Pancreas (tissue), 10 donors: ENCODE measurements around the gene IL7R. TPM values are rescaled to one million over a fixed set of nuclear protein-coding genes. Genes with fewer than 3 reads are reported as not detected.

Source experiments
- ATAC-seq, 4 donors: fragments of 200-7000 bp; cut with Tn5 transposase; one replicate each; pipeline versions ENCODE4 v1.8.0 to v1.9.1; 2020; ENCODE audit warnings: mild to moderate bottlenecking in 4 of 4, moderate library complexity in 4 of 4
- DNase-seq, 6 donors: peaks; one replicate each; pipeline ENCODE4 v3.0.0-alpha.2; 2020
- FAIRE-seq: peaks from 2 replicates; lab custom pipeline; 2012; peaks lifted over from hg19 to GRCh38; lab: Jason Lieb, UNC
- H3K27ac ChIP-seq, 4 donors: fragments of 200-600 bp; sonication (generic); 1 replicate in 3 of 4; 2 replicates in 1 of 4; pipeline versions ENCODE4 v1.5.0 to v1.8.0; 2020
- H3K27me3 ChIP-seq, 4 donors: fragments of 200-600 bp; one replicate each; pipeline ENCODE4 v1.8.0; 2021
- H3K36me3 ChIP-seq, 3 donors: fragments of 200-600 bp; sonication (generic) in 1 of 3; one replicate each; pipeline versions ENCODE4 v1.5.0 to v1.8.0; 2020 to 2021
- H3K4me1 ChIP-seq, 3 donors: fragments of 200-600 bp; one replicate each; pipeline ENCODE4 v1.8.0; 2021
- H3K4me3 ChIP-seq, 4 donors: fragments of 200-600 bp; sonication (generic) in 2 of 4; one replicate each; pipeline versions ENCODE4 v1.5.0 to v1.8.0; 2020 to 2021
- H3K9me3 ChIP-seq, 4 donors: fragments of 200-600 bp; one replicate each; pipeline ENCODE4 v1.8.0; 2021
- WGBS, 2 donors: extraction: QIAGEN DNeasy Blood & Tissue Kit; methylation state at CpG; one replicate each; pipeline ENCODE4 v1.1.7; 2013; 5-methylcytosine and 5-hydroxymethylcytosine counted together
- intact Hi-C, 3 donors: fragments of 100-400 bp; cut with DNase I; formaldehyde crosslinking; loops; one replicate each; pipeline versions ENCODE4 v1.11.1 to v1.14.2; 2022
- polyA plus RNA-seq, 2 donors: library from polyadenylated mRNA; stranded (reverse); fragments of 200-250 nt; gene quantifications; one replicate each; pipeline ENCODE4 v1.2.3, GENCODE V29; 2013
- total RNA-seq, 6 donors: library from RNA; stranded (reverse); fragmentation: NEBNext Ultra II Directional in 4 of 6; extraction: Animal tissue kit (Norgen Biotek cat#: 25700) in 4 of 6; gene quantifications; one replicate each; pipeline versions ENCODE4 v1.2.1 to v1.2.4, GENCODE V29; 2021 to 2023
- TF ChIP-seq, protein P1 (sequence below), 4 donors: fragments of 200-600 bp; sonication (generic) in 3 of 4; IDR thresholded peaks; one replicate each; pipeline versions ENCODE4 v1.5.0 to v1.8.0; 2021; ENCODE audit warnings: antibody characterized with exemption in 4 of 4
- donor health status: healthy with polysubstance abuse.
- donor health status: DM: no; HTN: no; CAD: no; lungs with moderate emphysema.
- donor health status: DM: no; HTN: no; CAD: no.
- donor health status: control.
- donor health status: control.
- donor health status: Bipolar disorder and iron deficiency.
- donor health status: DM: yes; HTN: yes; CAD: no.
- donor health status: DM: no; HTN: no; CAD: no.
- donor health status: DM: no; HTN: no; CAD: no.
- donor health status: DM: yes; HTN: yes; CAD: no.

IL7R gene
- total and polyA plus RNA-seq, 8 donors: 0.04 to 3.9 (median 1.3) TPM

DNA sequence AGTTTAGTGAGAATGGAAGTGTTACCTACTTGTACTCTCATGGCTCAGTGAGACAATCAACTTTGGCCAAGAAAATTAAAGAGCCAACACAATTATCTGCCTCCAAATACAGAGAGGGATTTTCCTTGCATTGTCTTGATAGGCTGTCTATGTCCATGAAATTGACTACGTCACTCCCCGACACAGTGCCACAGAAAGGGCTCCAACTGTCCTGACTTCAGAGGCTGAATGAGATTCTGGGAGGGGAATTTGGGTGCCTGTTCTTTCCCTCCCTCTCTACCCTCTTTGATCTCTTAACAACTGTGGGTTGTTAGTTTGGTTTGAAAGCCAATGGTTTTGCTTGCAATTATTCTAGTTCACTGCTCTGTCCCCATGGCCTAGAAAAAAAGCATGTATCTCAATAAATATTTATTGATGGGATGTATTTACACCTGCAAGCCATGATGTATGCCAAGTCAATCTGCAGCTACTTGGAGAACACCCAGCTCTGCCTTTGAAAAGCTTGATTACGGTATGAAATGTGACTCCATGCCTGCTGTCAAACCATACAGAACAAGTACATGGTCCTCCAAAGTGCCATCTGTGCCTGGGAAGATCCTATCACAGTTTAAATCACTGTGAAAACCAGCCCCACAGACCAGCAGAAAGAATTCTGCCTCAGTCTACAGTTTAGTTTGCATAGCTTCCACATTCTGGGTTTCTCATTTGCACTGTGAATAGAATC is 44.4 kb downstream of the IL7R start:
- no peaks in the 10 kb centered on the region for H3K36me3 ChIP-seq
- H3K27me3 ChIP-seq: no peaks in the 10 kb centered on the region
- DNase-seq: no peak
- intact Hi-C loops: no loop called here
- H3K4me1 ChIP-seq: no peaks in the 10 kb centered on the region
- H3K4me3 ChIP-seq: no peak overlapping the region
- FAIRE-seq: no peak
- no peaks in the 10 kb centered on the region for H3K9me3 ChIP-seq
- TF ChIP-seq, protein P1, sequence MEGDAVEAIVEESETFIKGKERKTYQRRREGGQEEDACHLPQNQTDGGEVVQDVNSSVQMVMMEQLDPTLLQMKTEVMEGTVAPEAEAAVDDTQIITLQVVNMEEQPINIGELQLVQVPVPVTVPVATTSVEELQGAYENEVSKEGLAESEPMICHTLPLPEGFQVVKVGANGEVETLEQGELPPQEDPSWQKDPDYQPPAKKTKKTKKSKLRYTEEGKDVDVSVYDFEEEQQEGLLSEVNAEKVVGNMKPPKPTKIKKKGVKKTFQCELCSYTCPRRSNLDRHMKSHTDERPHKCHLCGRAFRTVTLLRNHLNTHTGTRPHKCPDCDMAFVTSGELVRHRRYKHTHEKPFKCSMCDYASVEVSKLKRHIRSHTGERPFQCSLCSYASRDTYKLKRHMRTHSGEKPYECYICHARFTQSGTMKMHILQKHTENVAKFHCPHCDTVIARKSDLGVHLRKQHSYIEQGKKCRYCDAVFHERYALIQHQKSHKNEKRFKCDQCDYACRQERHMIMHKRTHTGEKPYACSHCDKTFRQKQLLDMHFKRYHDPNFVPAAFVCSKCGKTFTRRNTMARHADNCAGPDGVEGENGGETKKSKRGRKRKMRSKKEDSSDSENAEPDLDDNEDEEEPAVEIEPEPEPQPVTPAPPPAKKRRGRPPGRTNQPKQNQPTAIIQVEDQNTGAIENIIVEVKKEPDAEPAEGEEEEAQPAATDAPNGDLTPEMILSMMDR (IDR thresholded peaks at IDR 0.05): no peak
- no peak for ATAC-seq
- no peak overlapping the region for H3K27ac ChIP-seq
- WGBS, 2 donors: 81 to 84% methylated on average over 3 of the region's 3 CpGs

DNA sequence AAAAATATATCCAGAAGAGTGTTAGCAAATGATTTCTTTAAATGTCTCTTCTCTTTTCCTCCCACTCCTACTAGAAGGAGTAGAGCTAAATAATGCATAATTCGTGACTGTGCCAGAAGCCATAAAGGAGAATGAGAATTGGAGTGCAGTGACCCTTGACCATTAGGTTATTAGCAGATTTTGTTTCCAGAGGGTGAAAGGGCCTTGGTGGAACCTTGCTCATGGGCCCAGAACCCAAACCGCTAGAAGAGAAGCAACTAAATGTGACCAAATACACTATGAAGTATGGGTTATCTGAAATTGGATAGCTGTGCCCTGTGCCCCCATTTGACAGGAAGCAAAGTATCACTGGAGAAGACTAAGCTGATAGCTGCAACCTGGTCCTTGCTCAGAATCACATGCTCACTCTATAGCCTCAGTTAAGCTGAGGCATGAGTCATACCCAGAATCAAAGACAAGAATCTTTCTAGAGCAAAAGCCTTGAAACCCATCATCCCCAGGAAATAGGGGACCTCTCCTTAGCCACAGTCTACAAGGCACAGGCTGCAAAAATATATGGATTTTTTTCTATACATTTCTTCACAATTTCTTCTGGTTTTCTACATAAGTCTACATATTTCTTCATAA is 45.5 kb downstream of the IL7R start:
- no peak overlapping the region for H3K4me3 ChIP-seq
- DNase-seq: no peak
- H3K9me3 ChIP-seq: no peaks in the 10 kb centered on the region
- TF ChIP-seq, protein P1 (IDR thresholded peaks at IDR 0.05): no peak
- H3K4me1 ChIP-seq: no peaks in the 10 kb centered on the region
- H3K27me3 ChIP-seq: no peaks in the 10 kb centered on the region
- intact Hi-C loops: no loop called here
- H3K36me3 ChIP-seq: no peaks in the 10 kb centered on the region
- H3K27ac ChIP-seq: no peak overlapping the region
- 69 to 73% methylated on average over 2 of the region's 2 CpGs for WGBS, 2 donors
- no peak for FAIRE-seq
- ATAC-seq: no peak

DNA sequence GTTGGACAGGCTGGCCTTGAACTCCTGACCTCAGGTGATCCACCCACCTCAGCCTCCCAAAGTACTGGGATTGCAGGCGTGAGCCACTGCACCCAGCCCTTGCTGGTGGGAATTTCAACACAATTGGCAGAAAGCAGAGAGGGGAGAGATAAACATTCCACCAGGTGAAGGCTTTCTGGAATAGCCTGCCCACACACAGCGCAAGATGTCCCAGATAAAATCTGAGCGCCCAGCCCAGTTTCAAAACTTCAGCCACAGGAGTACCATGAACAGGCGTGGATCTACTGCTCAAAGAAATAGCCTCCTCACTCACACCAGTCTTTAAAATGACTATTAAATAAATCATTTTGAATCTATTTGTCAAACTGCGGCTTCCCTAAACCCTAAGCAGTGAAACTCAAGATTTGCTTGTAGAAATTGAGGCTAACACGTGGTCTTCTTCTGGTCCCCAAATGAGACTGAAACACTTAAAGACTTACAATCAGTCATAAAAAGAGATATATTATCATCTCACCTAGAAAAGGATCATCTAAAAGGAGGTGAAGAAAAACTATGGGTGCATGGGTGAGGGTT is 47.0 kb downstream of the IL7R start:
- WGBS, 2 donors: 84 to 89% methylated on average over 6 of the region's 6 CpGs
- no peaks in the 10 kb centered on the region for H3K36me3 ChIP-seq
- TF ChIP-seq, protein P1 (IDR thresholded peaks at IDR 0.05): no peak
- no peak for DNase-seq
- FAIRE-seq: no peak
- intact Hi-C loops: no loop called here
- no peaks in the 10 kb centered on the region for H3K4me1 ChIP-seq
- H3K27ac ChIP-seq: no peak overlapping the region
- no peak for ATAC-seq
- H3K4me3 ChIP-seq: no peak overlapping the region
- no peaks in the 10 kb centered on the region for H3K27me3 ChIP-seq
- H3K9me3 ChIP-seq: no peaks in the 10 kb centered on the region

DNA sequence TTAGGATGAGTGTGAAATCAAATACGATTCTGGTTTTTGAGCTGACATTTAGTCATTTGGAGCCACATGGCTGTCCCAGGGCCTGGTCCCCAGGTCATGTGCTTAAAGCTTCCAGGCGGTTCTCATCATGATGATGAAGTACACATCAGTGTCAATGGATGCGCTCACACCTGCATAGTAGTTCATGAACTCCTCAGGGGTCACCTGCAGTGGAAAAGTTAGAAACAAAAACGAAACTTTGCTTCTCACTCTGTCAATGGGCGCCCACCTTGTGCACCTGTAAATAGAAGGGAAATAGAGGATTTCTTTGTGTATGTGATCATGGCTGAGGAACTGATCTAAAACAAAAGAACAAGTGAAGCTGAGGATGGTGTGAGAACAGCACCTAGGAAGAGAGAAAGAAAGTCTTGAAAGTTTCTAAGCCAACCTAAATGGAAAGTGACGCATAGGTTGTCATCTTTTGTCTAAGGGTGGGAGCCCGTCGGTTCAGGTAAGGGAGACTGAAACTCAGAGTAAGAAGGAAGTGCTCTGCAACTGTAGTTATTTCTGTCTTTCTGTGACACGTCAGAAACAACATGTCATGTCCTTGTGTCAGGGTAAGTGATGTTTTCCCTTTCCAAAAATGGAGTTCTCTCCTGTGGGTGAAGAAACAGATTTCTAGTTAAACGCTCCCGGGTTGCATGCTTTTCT is 47.9 kb downstream of the IL7R start:
- Histone ChIP-seq H3K27me3 (no peaks in the 10 kb centered on the region), H3K4me3 (no peak overlapping the region), H3K27ac (no peak overlapping the region), H3K4me1 (no peaks in the 10 kb centered on the region), H3K36me3 (no peaks in the 10 kb centered on the region), H3K9me3 (no peaks in the 10 kb centered on the region)
- DNase-seq (no peak), FAIRE-seq (no peak), ATAC-seq (no peak)
- intact Hi-C loops: no loop called here
- TF ChIP-seq, protein P1 (IDR thresholded peaks at IDR 0.05): no peak
- WGBS, 2 donors: 67 to 83% methylated on average over 11 of the region's 11 CpGs
